Calu3 (cell line): ENCODE data around the gene MOB3B. TPM values are rescaled to one million over a fixed set of nuclear protein-coding genes. Genes with fewer than 3 reads are reported as not detected.
A peak's percentile ranks its signal among the peaks of the same experiment; 100 is the strongest.

Source experiments
- BruUV-seq: library from RNA; stranded (reverse); fragments of 400-500 nt; replicated peaks from 2 replicates; lab custom pipeline; 2021; lab: Mats Ljungman, UMichigan
- CTCF ChIA-PET: fragments of 300-600 bp; sonication (Branson Sonifier 250); formaldehyde crosslinking; loops from one replicate; lab custom pipeline; 2022; ENCODE audit warnings: antibody characterized with exemption; lab: Charles Lee
- DNase-seq: peaks from one replicate; pipeline ENCODE4 v3.0.0; 2022
- H3K27ac Mint-ChIP-seq: one replicate; pipeline ENCODE4 v1.8.0; 2022; ENCODE audit warnings: mixed read lengths; ENCODE audit not compliant: unreplicated experiment
- H3K27me3 Mint-ChIP-seq: one replicate; pipeline ENCODE4 v1.8.0; 2022; ENCODE audit warnings: mixed read lengths; ENCODE audit not compliant: unreplicated experiment
- H3K36me3 Mint-ChIP-seq: one replicate; pipeline ENCODE4 v1.8.0; 2022; ENCODE audit warnings: mild to moderate bottlenecking, moderate library complexity, mixed read lengths; ENCODE audit not compliant: insufficient read depth, unreplicated experiment
- H3K4me1 Mint-ChIP-seq: one replicate; pipeline ENCODE4 v1.8.0; 2022; ENCODE audit warnings: mild to moderate bottlenecking, low read depth, mixed read lengths; ENCODE audit not compliant: unreplicated experiment
- H3K4me3 Mint-ChIP-seq: one replicate; pipeline ENCODE4 v1.8.0; 2022; ENCODE audit warnings: mild to moderate bottlenecking, low read depth, moderate library complexity, mixed read lengths; ENCODE audit not compliant: unreplicated experiment
- H3K9me3 Mint-ChIP-seq: one replicate; pipeline ENCODE4 v1.8.0; 2022; ENCODE audit warnings: low read depth, mixed read lengths; ENCODE audit not compliant: unreplicated experiment
- intact Hi-C: fragments of 100-400 bp; cut with micrococcal nuclease; formaldehyde crosslinking; loops from one replicate; pipeline ENCODE4 v1.10.0; 2022; ENCODE audit not compliant: unreplicated experiment
- total RNA-seq: library from RNA; stranded (reverse); gene quantifications from 2 replicates; pipeline ENCODE4 v1.2.3, GENCODE V29; 2022
- TF ChIP-seq, protein P1 (sequence below): fragments of 200-600 bp; IDR thresholded peaks from one replicate; pipeline ENCODE4 v1.8.0; 2022; ENCODE audit warnings: antibody characterized with exemption; ENCODE audit not compliant: unreplicated experiment

MOB3B gene
- total RNA-seq, 1 experiment from 2014 or later: 7.6 TPM

DNA sequence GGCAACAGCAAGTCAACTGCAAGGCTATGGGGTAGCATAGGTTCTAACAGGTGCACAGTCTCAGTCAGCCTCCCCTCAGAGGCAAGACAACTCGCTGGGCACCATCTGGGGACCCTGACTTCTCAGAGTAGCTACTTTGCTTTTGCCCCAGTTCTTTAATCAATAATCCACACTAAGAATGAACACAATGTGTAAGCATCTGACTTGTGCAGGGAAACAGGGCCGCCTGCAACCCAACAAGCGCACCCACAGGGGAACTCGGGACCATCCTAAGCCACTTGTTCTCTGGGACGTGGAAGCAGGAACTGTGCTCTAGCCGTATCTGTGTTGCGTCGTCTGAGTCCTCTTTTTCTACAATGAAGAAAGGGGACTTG, 1.9 kb downstream of the MOB3B start:
- Mint-ChIP-seq H3K4me3 (peak overlapping the region; percentile 81), H3K27me3 (no peaks in the 10 kb centered on the region), H3K4me1 (no peaks in the 10 kb centered on the region), H3K27ac (no peak overlapping the region), H3K36me3 (peaks cover 17% of the 10 kb centered on the region), H3K9me3 (no peaks in the 10 kb centered on the region)
- TF ChIP-seq, protein P1, sequence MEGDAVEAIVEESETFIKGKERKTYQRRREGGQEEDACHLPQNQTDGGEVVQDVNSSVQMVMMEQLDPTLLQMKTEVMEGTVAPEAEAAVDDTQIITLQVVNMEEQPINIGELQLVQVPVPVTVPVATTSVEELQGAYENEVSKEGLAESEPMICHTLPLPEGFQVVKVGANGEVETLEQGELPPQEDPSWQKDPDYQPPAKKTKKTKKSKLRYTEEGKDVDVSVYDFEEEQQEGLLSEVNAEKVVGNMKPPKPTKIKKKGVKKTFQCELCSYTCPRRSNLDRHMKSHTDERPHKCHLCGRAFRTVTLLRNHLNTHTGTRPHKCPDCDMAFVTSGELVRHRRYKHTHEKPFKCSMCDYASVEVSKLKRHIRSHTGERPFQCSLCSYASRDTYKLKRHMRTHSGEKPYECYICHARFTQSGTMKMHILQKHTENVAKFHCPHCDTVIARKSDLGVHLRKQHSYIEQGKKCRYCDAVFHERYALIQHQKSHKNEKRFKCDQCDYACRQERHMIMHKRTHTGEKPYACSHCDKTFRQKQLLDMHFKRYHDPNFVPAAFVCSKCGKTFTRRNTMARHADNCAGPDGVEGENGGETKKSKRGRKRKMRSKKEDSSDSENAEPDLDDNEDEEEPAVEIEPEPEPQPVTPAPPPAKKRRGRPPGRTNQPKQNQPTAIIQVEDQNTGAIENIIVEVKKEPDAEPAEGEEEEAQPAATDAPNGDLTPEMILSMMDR: no peak
- DNase-seq: no peak
- no TSS peak for BruUV-seq
- intact Hi-C loops: loop anchor here (2.0 kb wide), 1 partner anchor 143 kb away; no protein-coding TSS in a partner anchor
- CTCF ChIA-PET: interaction anchor here (2.9 kb wide), 1 partner anchor 194 kb away, joined by 12 read pairs; no protein-coding TSS in a partner anchor

DNA sequence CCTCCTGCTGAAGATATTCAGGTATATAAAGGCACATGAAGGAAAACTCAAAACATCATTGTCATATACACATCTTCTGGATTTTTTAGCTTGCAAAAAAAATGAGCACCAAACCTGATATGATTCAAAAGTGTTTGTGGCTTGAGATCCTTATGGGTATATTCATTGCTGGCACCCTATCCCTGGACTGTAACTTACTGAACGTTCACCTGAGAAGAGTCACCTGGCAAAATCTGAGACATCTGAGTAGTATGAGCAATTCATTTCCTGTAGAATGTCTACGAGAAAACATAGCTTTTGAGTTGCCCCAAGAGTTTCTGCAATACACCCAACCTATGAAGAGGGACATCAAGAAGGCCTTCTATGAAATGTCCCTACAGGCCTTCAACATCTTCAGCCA, 5.4 kb downstream of the MOB3B start, which contains the start of gene IFNK:
TSS of gene IFNK (plus strand) at position 55 of the 400 bp plus-strand sequence. CDS start at position 102, 47 bp downstream.
- CTCF ChIA-PET: no interaction called here
- TF ChIP-seq, protein P1: no peak
- no peaks in the 10 kb centered on the region for H3K9me3 Mint-ChIP-seq
- peaks cover 14% of the 10 kb centered on the region for H3K36me3 Mint-ChIP-seq
- intact Hi-C loops: no loop called here
- H3K27ac Mint-ChIP-seq: no peak within 1 kb of the TSS
- no peak within 1 kb of the TSS for H3K4me3 Mint-ChIP-seq
- no peaks in the 10 kb centered on the region for H3K4me1 Mint-ChIP-seq
- no peak for DNase-seq
- H3K27me3 Mint-ChIP-seq: no peaks in the 10 kb centered on the region
- no TSS peak for BruUV-seq

DNA sequence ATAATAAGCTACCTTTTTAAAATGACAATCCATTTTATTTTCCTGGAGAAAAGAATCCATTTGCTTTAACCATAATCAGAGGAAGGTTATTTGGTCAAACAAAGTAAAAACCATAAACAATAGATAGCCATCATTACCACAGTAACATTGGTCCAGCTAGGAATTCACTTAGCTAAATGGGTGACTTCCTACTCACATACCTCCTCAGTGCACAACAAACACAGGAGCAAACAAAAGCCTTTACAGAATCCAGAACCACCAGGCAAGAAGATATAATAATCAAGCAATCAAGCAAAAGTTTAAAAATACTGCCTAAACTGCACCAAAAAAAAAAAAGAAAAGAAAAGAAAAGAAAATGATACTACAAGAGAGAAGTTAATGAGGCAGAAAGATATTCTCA, 6.5 kb downstream of the MOB3B start:
- H3K27me3 Mint-ChIP-seq: no peaks in the 10 kb centered on the region
- intact Hi-C loops: no loop called here
- TF ChIP-seq, protein P1: no peak
- H3K36me3 Mint-ChIP-seq: peaks cover 3% of the 10 kb centered on the region
- H3K27ac Mint-ChIP-seq: no peak overlapping the region
- DNase-seq: no peak
- no TSS peak for BruUV-seq
- H3K4me1 Mint-ChIP-seq: no peaks in the 10 kb centered on the region
- CTCF ChIA-PET: no interaction called here
- H3K9me3 Mint-ChIP-seq: no peaks in the 10 kb centered on the region
- no peak overlapping the region for H3K4me3 Mint-ChIP-seq

DNA sequence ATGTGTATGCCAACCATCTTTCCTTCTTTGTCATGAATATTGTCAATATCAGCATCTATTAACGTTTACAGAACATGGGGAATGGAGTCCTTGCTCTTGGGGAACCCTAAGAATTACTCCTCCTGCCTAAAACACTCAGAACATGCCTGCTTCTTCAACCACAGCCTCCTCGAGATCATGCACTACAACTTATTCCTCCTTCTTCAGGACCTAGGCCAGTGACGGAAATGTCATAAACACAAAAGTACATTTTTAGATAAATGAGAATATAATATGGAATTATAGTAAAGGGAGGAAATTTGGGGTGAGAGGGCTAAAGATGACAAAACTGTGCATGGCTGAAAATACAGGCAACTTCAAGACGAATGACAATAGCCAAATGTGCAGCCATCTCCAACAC, 8.6 kb downstream of the MOB3B start:
- TF ChIP-seq, protein P1: no peak
- no TSS peak for BruUV-seq
- no peaks in the 10 kb centered on the region for H3K27me3 Mint-ChIP-seq
- no peak overlapping the region for H3K27ac Mint-ChIP-seq
- H3K4me3 Mint-ChIP-seq: no peak overlapping the region
- intact Hi-C loops: no loop called here
- no peaks in the 10 kb centered on the region for H3K4me1 Mint-ChIP-seq
- no peaks in the 10 kb centered on the region for H3K9me3 Mint-ChIP-seq
- no peak for DNase-seq
- CTCF ChIA-PET: no interaction called here
- H3K36me3 Mint-ChIP-seq: no peaks in the 10 kb centered on the region
